Esophagus muscularis mucosa (tissue), 4 donors: Measurements from ENCODE around the gene VN1R5.

Experiments used
- CTCF ChIP-seq, 3 experiments: fragments of 200-600 bp in 2 of 3; fragments of 450-650 bp in 1 of 3; sonication (generic) in 2 of 3; IDR thresholded peaks; one replicate each; pipeline ENCODE4 v1.5.1; 2017 to 2019; ENCODE audit warnings: antibody characterized with exemption in 3 of 3, mild to moderate bottlenecking in 2 of 3, moderate library complexity in 1 of 3
- EP300 ChIP-seq: sonication (generic); formaldehyde crosslinking; IDR thresholded peaks from one replicate; pipeline ENCODE4 v1.6.1; 2017; ENCODE audit warnings: antibody characterized with exemption
- POLR2A ChIP-seq: fragments of 450-650 bp; IDR thresholded peaks from one replicate; pipeline ENCODE4 v1.6.1; 2017; ENCODE audit warnings: antibody characterized with exemption, moderate library complexity, mild to moderate bottlenecking, low read depth
- POLR2AphosphoS5 ChIP-seq, 2 donors: sonication (generic); formaldehyde crosslinking; IDR thresholded peaks; one replicate each; pipeline ENCODE4 v1.6.1; 2017; ENCODE audit warnings: antibody characterized with exemption in 2 of 2

DNA sequence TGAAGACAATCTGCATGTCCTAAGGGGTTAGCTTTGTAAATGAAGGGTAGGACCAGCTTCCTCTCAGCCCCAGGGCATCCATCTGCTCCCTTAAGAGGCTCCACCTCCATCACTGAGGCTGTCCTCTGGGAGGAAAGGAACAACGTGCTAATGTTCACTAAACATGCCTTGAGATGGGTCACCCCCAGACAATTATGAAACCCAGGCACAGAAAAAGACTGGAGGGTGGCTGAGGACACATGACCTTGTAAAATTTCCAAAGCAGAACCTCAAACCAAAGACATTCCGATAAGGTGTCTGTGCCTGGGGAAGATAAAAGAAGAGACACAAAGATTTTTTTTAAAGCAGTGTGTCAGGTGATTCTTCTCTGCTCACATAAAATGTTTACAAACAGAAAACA lies 46.5 kb upstream of the VN1R5 start:
- TF ChIP-seq CTCF (IDR thresholded peaks at IDR 0.05) (no peak), POLR2A (no peak), EP300 (no peak), POLR2AphosphoS5 (IDR thresholded peaks at IDR 0.05) (no peak)
